Esophagus muscularis mucosa (tissue), 4 donors: ENCODE data around the gene PLEKHA7. TPM values are rescaled to one million over a fixed set of nuclear protein-coding genes. Genes with fewer than 3 reads are reported as not detected.

Experiments used
- DNase-seq: peaks from one replicate; pipeline ENCODE4 v3.0.0-alpha.2; 2017; ENCODE audit errors: extremely low spot score
- H3K27ac ChIP-seq, 4 donors: fragments of 200-600 bp; sonication (generic); replicated peaks in 1 of 4; 1 replicate in 3 of 4; 2 replicates in 1 of 4; pipeline ENCODE4 v1.5.1; 2016 to 2019; ENCODE audit warnings: mild to moderate bottlenecking in 1 of 4
- H3K27me3 ChIP-seq, 4 donors: fragments of 200-600 bp; sonication (generic); one replicate each; pipeline versions ENCODE4 v1.5.1 to v1.6.0; 2016 to 2019
- H3K36me3 ChIP-seq, 4 donors: fragments of 200-600 bp; sonication (generic); one replicate each; pipeline ENCODE4 v1.5.1; 2016 to 2019
- H3K4me1 ChIP-seq, 4 donors: fragments of 200-600 bp; sonication (generic); one replicate each; pipeline ENCODE4 v1.5.1; 2016 to 2019
- H3K4me3 ChIP-seq, 4 donors: fragments of 200-600 bp; sonication (generic); 1 replicate in 2 of 4; 2 replicates in 2 of 4; pipeline ENCODE4 v1.5.1; 2016 to 2019; ENCODE audit warnings: mild to moderate bottlenecking in 4 of 4, moderate library complexity in 1 of 4
- H3K9me3 ChIP-seq, 4 donors: fragments of 200-600 bp; sonication (generic); 1 replicate in 3 of 4; 2 replicates in 1 of 4; pipeline ENCODE4 v1.5.1; 2016 to 2019
- CTCF ChIP-seq, 3 experiments: fragments of 200-600 bp in 2 of 3; fragments of 450-650 bp in 1 of 3; sonication (generic) in 2 of 3; IDR thresholded peaks; one replicate each; pipeline ENCODE4 v1.5.1; 2017 to 2019; ENCODE audit warnings: antibody characterized with exemption in 3 of 3, mild to moderate bottlenecking in 2 of 3, moderate library complexity in 1 of 3
- EP300 ChIP-seq: sonication (generic); formaldehyde crosslinking; IDR thresholded peaks from one replicate; pipeline ENCODE4 v1.6.1; 2017; ENCODE audit warnings: antibody characterized with exemption
- POLR2A ChIP-seq: fragments of 450-650 bp; IDR thresholded peaks from one replicate; pipeline ENCODE4 v1.6.1; 2017; ENCODE audit warnings: antibody characterized with exemption, moderate library complexity, mild to moderate bottlenecking, low read depth
- POLR2AphosphoS5 ChIP-seq, 2 donors: sonication (generic); formaldehyde crosslinking; IDR thresholded peaks; one replicate each; pipeline ENCODE4 v1.6.1; 2017; ENCODE audit warnings: antibody characterized with exemption in 2 of 2
- WGBS: methylation state at CpG from one replicate; pipeline ENCODE4 v1.1.5; 2018; 5-methylcytosine and 5-hydroxymethylcytosine counted together
- intact Hi-C: fragments of 100-400 bp; cut with DNase I; formaldehyde crosslinking; loops from one replicate; pipeline ENCODE4 v1.15.1; 2023
- total RNA-seq, 4 donors: library from RNA; depleted of rRNA; stranded (reverse); fragments of >200 nt; gene quantifications; one replicate each; pipeline versions ENCODE4 v1.1.0 to v1.2.1, GENCODE V29; 2016

The PLEKHA7 gene
- total RNA-seq, 4 donors from 2014 or later, result 5.8 to 9.1 (median 7.7) TPM

- H3K9me3 ChIP-seq, result no peaks in the 10 kb centered on the region
- no peak for TF ChIP-seq POLR2A
- peak in 1 of 2 donors; percentile 25 for TF ChIP-seq POLR2AphosphoS5 (IDR thresholded peaks at IDR 0.05)
- DNase-seq, result no peak
- H3K4me1 ChIP-seq, result peaks cover 6 to 38% (median 13%) of the 10 kb centered on the region in 4 donors
- intact Hi-C loops, result loop anchor here (10.0 kb wide), 1 partner anchor 250 kb away; no protein-coding TSS in a partner anchor
- peak overlapping the region in 2 of 4 donors; percentile 15 to 24 for H3K27ac ChIP-seq
- H3K36me3 ChIP-seq, result peaks cover 0 to 33% (median 12%) of the 10 kb centered on the region in 4 donors
- no peaks in the 10 kb centered on the region for H3K27me3 ChIP-seq
- no peak overlapping the region for H3K4me3 ChIP-seq
- 69% methylated on average over 15 of the region's 23 CpGs for WGBS
These were observed 199.0 kb downstream of the PLEKHA7 start for GRCh38 chr11:16815047-16815767.

GRCh38 chr11:16814410-16815046, 199.7 kb downstream of the PLEKHA7 start:
- intact Hi-C loops, result loop anchor here (10.0 kb wide), 1 partner anchor 250 kb away; no protein-coding TSS in a partner anchor
- no peak for DNase-seq
- H3K9me3 ChIP-seq, result no peaks in the 10 kb centered on the region
- H3K27me3 ChIP-seq, result no peaks in the 10 kb centered on the region
- WGBS, result 75% methylated on average over 5 of the region's 7 CpGs
- no peak overlapping the region for H3K4me3 ChIP-seq
- H3K36me3 ChIP-seq, result peaks cover 0 to 33% (median 12%) of the 10 kb centered on the region in 4 donors
- peak overlapping the region in 1 of 4 donors; percentile 24 for H3K27ac ChIP-seq
- TF ChIP-seq POLR2AphosphoS5 (IDR thresholded peaks at IDR 0.05) (no peak), CTCF (IDR thresholded peaks at IDR 0.05) (no peak), EP300 (no peak), POLR2A (no peak)
- peaks cover 12 to 40% (median 15%) of the 10 kb centered on the region in 4 donors for H3K4me1 ChIP-seq

GRCh38 chr11:16813126-16813525, 201.1 kb downstream of the PLEKHA7 start:
- intact Hi-C loops, result loop anchor here (10.0 kb wide), 1 partner anchor 252 kb away; no protein-coding TSS in a partner anchor
- Histone ChIP-seq H3K27ac (no peak overlapping the region), H3K27me3 (no peaks in the 10 kb centered on the region), H3K4me1 (peaks cover 14 to 37% (median 21%) of the 10 kb centered on the region in 4 donors), H3K9me3 (no peaks in the 10 kb centered on the region), H3K4me3 (no peak overlapping the region), H3K36me3 (peaks cover 0 to 33% (median 12%) of the 10 kb centered on the region in 4 donors)
- TF ChIP-seq CTCF (IDR thresholded peaks at IDR 0.05) (no peak), EP300 (no peak), POLR2AphosphoS5 (IDR thresholded peaks at IDR 0.05) (no peak), POLR2A (no peak)
- DNase-seq, result no peak
- 88% methylated on average over 5 of the region's 5 CpGs for WGBS

- H3K27ac ChIP-seq, result no peak overlapping the region
- WGBS, result 75% methylated on average over 5 of the region's 5 CpGs
- DNase-seq, result no peak
- peaks cover 0 to 33% (median 12%) of the 10 kb centered on the region in 4 donors for H3K36me3 ChIP-seq
- TF ChIP-seq EP300 (no peak), POLR2AphosphoS5 (IDR thresholded peaks at IDR 0.05) (no peak), POLR2A (no peak), CTCF (IDR thresholded peaks at IDR 0.05) (no peak)
- peaks cover 22 to 32% (median 27%) of the 10 kb centered on the region in 4 donors for H3K4me1 ChIP-seq
- no peaks in the 10 kb centered on the region for H3K27me3 ChIP-seq
- H3K9me3 ChIP-seq, result no peaks in the 10 kb centered on the region
- no peak overlapping the region for H3K4me3 ChIP-seq
- intact Hi-C loops, result loop anchor here (10.0 kb wide), 1 partner anchor 253 kb away; no protein-coding TSS in a partner anchor
These were observed 201.9 kb downstream of the PLEKHA7 start for GRCh38 chr11:16812274-16812673.
